Measurements from ENCODE around the gene TAF12. TPM values are rescaled to one million over a fixed set of nuclear protein-coding genes. Genes with fewer than 3 reads are reported as not detected.

The TAF12 gene
- total and polyA plus RNA-seq, 2 of the 4 experiments (the other 2 are of a cell fraction), result 28.8 to 31.7 TPM

DNA sequence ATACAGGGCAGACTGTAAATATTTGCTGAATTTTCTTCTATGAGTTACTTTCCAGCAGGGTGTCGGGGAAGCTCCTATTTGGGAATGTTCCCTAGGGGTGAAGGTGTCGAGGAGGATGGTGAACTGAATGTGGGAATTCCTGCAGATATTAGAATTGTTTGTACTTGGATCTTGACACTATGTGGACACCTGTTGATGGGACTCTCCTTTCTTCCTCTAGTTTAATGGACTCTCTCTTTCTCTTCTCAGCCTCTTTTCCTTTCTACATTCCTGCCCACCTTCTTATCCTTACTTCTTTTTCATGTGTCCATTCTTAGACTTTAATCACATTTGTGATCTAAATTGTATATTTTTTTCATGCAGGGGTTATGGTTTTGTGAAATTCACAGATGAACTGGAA, 75.9 kb downstream of the TAF12 start:
- H3K4me1 ChIP-seq (ENCODE audit: control insufficient read depth, insufficient read depth, low read length), result no peaks in the 10 kb centered on the region
- H3K9me1 ChIP-seq (ENCODE audit: insufficient read depth, low read length), result no peaks in the 10 kb centered on the region
- ATAC-seq (ENCODE audit: low read depth) (no peak), DNase-seq (no peak)
- no peak overlapping the region for H4K8ac ChIP-seq (ENCODE audit: low read depth in 2 of 2, low read length in 2 of 2)
- no peak overlapping the region for H2AFZ ChIP-seq (replicated peaks; ENCODE audit: low read length, poor library complexity)
- no peak overlapping the region for H2BK5ac ChIP-seq (ENCODE audit: low read depth, low read length, poor library complexity, severe bottlenecking)
- TF ChIP-seq USF2 (IDR thresholded peaks at IDR 0.05; ENCODE audit: low read depth, low read length), result no peak
- TF ChIP-seq CTCF (conservative IDR thresholded peaks at IDR 0.05; ENCODE audit: low read depth, low read length), result no peak
- no peak for TF ChIP-seq CEBPB (IDR thresholded peaks at IDR 0.05; ENCODE audit: low read depth, low read length)
- no peak for TF ChIP-seq MXI1 (IDR thresholded peaks at IDR 0.05; ENCODE audit: borderline replicate concordance, low read depth, low read length)
- no peak for TF ChIP-seq BHLHE40 (IDR thresholded peaks at IDR 0.05; ENCODE audit: low read depth, low read length)
- no peak for TF ChIP-seq NFE2L2 (IDR thresholded peaks at IDR 0.05; ENCODE audit: low read depth, low read length)
- TF ChIP-seq RCOR1 (IDR thresholded peaks at IDR 0.05; ENCODE audit: insufficient replicate concordance, low read length), result no peak
- TF ChIP-seq RAD21 (IDR thresholded peaks at IDR 0.05; ENCODE audit: low read length), result no peak
- TF ChIP-seq MAFK (IDR thresholded peaks at IDR 0.05; ENCODE audit: low read depth, low read length), result no peak
- no peak for TF ChIP-seq RFX5 (IDR thresholded peaks at IDR 0.05; ENCODE audit: low read depth, low read length)
- no peak for TF ChIP-seq MAZ (IDR thresholded peaks at IDR 0.05; ENCODE audit: borderline replicate concordance, low read depth, low read length)
- TF ChIP-seq CHD1 (IDR thresholded peaks at IDR 0.05; ENCODE audit: low read depth, low read length), result no peak
- no peak for TF ChIP-seq SMC3 (IDR thresholded peaks at IDR 0.05; ENCODE audit: low read depth, low read length)
- no peak for TF ChIP-seq POLR2A (IDR thresholded peaks at IDR 0.05; ENCODE audit: low read depth, low read length)
- TF ChIP-seq ELK1 (IDR thresholded peaks at IDR 0.05; ENCODE audit: borderline replicate concordance, low read depth, low read length), result no peak
- TF ChIP-seq FOS (IDR thresholded peaks at IDR 0.05; ENCODE audit: low read depth, low read length), result no peak
- no peak overlapping the region for H3K4me2 ChIP-seq (ENCODE audit: low read depth, low read length)
- H4K91ac ChIP-seq (ENCODE audit: insufficient read depth, low read depth, low read length), result no peak overlapping the region
- no peak overlapping the region for H3K18ac ChIP-seq (ENCODE audit: low read depth, low read length)
- no peak overlapping the region for H3K4me3 ChIP-seq (ENCODE audit: insufficient read depth, low read depth, low read length)
- no peak overlapping the region for H3K23ac ChIP-seq (ENCODE audit: low read depth, low read length)
- intact Hi-C loops (cut with micrococcal nuclease), result no loop called here
- no peak overlapping the region for H2BK15ac ChIP-seq (ENCODE audit: low read depth, low read length)
- H4K20me1 ChIP-seq (ENCODE audit: insufficient read depth, low read length), result no peaks in the 10 kb centered on the region
- H3K14ac ChIP-seq (replicated peaks; ENCODE audit: low read depth, low read length), result no peak overlapping the region
- H3K79me1 ChIP-seq (ENCODE audit: low read depth in 1 of 2, low read length in 2 of 2), result peaks cover 0 to 3% of the 10 kb centered on the region in 2 experiments; a peak in 2 of 4 replicates
- H2AK5ac ChIP-seq (ENCODE audit: low read depth, low read length), result no peak overlapping the region
- no peak overlapping the region for H3K27ac ChIP-seq (ENCODE audit: insufficient read depth, low read length)
- in situ Hi-C loops (cut with MboI; ENCODE audit: low sequenced_read_pairs), result no loop called here
- H3K4ac ChIP-seq (ENCODE audit: low read depth, low read length), result no peak overlapping the region
- H2BK20ac ChIP-seq (ENCODE audit: low read depth, low read length), result no peak overlapping the region
- POLR2A ChIA-PET (ENCODE audit: unreplicated experiment), result no interaction called here
- dilution Hi-C loops (cut with HindIII; ENCODE audit: low sequenced_read_pairs, unreplicated experiment), result no loop called here
- H3K56ac ChIP-seq (ENCODE audit: extremely low read depth, insufficient read depth, low read length), result no peak overlapping the region
- H2BK120ac ChIP-seq (ENCODE audit: low read depth, low read length), result no peak overlapping the region
- CTCF ChIA-PET, result no interaction called here
- no peak overlapping the region for H3K9ac ChIP-seq (ENCODE audit: low read depth, low read length)
- H3K36me3 ChIP-seq (ENCODE audit: control insufficient read depth, insufficient read depth, low read length), result peaks cover 46% of the 10 kb centered on the region
- BruUV-seq (replicated peaks), result no TSS peak
- no peaks in the 10 kb centered on the region for H3K9me3 ChIP-seq (ENCODE audit: control insufficient read depth, insufficient read depth, low read length)
- WGBS, 2 experiments (ENCODE audit: extremely low coverage in 2 of 2, insufficient read length in 1 of 2), result no CpG with 5 or more reads among the region's 2 CpGs
- H3K27me3 ChIP-seq (ENCODE audit: control insufficient read depth, insufficient read depth, low read length), result no peaks in the 10 kb centered on the region
- no peak overlapping the region for H4K5ac ChIP-seq (ENCODE audit: low read depth, low read length)
- H2AK9ac ChIP-seq (replicated peaks; ENCODE audit: low read depth, low read length, poor library complexity), result no peak overlapping the region

Data from IMR-90 (cell line).